Measurements from ENCODE around the gene BRD9. TPM values are rescaled to one million over a fixed set of nuclear protein-coding genes. Genes with fewer than 3 reads are reported as not detected.
"Not testable (repeated sequence)": the region's sequence is repeated elsewhere in the genome, so short reads cannot be mapped to it uniquely, and the experiment has no call there.

BRD9 gene
- total and polyA plus RNA-seq, 2 donors (not counting 3 experiments of a cell fraction or from before 2014, with no cell fraction given) = 17.6 to 67.6 TPM

DNA sequence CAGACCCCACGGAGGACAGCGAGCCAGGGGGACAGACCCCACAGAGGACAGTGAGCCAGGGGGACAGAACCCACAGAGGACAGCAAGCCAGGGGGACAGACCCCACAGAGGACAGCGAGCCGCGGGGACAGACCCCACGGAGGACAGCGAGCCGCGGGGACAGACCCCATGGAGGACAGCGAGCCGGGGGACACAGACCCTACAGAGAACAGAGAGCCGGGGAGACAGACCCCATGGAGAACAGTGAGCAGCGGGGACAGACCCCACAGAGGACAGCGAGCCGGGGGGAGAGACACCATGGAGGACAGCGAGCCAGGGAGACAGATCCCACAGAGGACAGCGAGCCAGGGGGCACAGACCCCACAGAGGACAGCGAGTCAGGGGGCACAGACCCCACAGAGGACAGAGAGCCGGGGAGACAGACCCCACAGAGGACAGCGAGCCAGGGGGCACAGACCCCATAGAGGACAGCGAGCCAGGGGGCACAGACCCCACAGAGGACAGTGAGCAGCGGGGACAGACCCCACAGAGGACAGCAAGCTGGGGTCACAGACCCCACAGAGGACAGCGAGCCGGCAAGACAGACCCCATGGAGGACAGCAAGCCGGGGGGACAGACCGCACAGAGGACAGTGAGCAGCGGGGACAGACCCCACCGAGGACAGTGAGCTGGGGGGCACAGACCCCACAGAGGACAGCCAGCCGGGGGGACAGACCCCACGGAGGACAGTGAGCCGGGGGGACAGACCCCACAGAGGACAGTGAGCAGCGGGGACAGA, 37.4 kb downstream of the BRD9 start:
- H3K4me1 ChIP-seq (ENCODE audit: control insufficient read depth, extremely low read depth, insufficient read depth, low read length) = no peaks in the 10 kb centered on the region
- no peak overlapping the region for H2AFZ ChIP-seq (ENCODE audit: low read depth, low read length)
- POLR2A ChIA-PET = no interaction called here
- TF ChIP-seq JUN (IDR thresholded peaks at IDR 0.05; ENCODE audit: borderline replicate concordance, insufficient read depth, insufficient read length, low read depth) (no peak), MYC (IDR thresholded peaks at IDR 0.05; ENCODE audit: low read depth, low read length) (no peak), EZH2 (IDR thresholded peaks at IDR 0.05; ENCODE audit: borderline replicate concordance, low read depth, low read length, severe bottlenecking) (no peak), GATA2 (IDR thresholded peaks at IDR 0.05; ENCODE audit: insufficient read depth, insufficient read length, low read depth, low read length) (no peak), POLR2A (IDR thresholded peaks at IDR 0.05; ENCODE audit: low read depth, low read length) (no peak)
- H3K4me2 ChIP-seq (ENCODE audit: insufficient read depth, low read length) = no peak overlapping the region
- FAIRE-seq = no peak
- no peak overlapping the region for H3K27ac ChIP-seq (ENCODE audit: insufficient read depth, low read depth, low read length)
- no peak overlapping the region for H3K9ac ChIP-seq (replicated peaks; ENCODE audit: extremely low read depth, insufficient read depth, low read length)
- intact Hi-C loops (cut with micrococcal nuclease) (no loop called here), dilution Hi-C loops (cut with MboI; ENCODE audit: extremely low pct_ligation_motif_present, low sequenced_read_pairs) (no loop called here)
- no peaks in the 10 kb centered on the region for H3K79me2 ChIP-seq (ENCODE audit: control insufficient read depth, insufficient read depth, low read length)
- no peaks in the 10 kb centered on the region for H3K9me3 ChIP-seq (replicated peaks; ENCODE audit: control insufficient read depth, insufficient read depth, low read length)
- CTCF ChIA-PET = no interaction called here
- no peaks in the 10 kb centered on the region for H3K27me3 ChIP-seq (ENCODE audit: control insufficient read depth in 2 of 2, insufficient read depth in 2 of 2, low read length in 2 of 2)
- no peaks in the 10 kb centered on the region for H3K9me1 ChIP-seq (replicated peaks; ENCODE audit: control insufficient read depth, extremely low read depth, insufficient read depth, low read length)
- no peaks in the 10 kb centered on the region for H4K20me1 ChIP-seq (replicated peaks; ENCODE audit: control insufficient read depth, extremely low read depth, insufficient read depth, low read length)
- H3K4me3 ChIP-seq (replicated peaks in 1 of 3; ENCODE audit: insufficient read depth in 1 of 3, low read depth in 1 of 3, low read length in 3 of 3) = no peak overlapping the region
- DNase-seq (ENCODE audit: low read depth, low spot score) = no peak
- no TSS peak for BruUV-seq (replicated peaks)
- H3K36me3 ChIP-seq (ENCODE audit: control insufficient read depth in 2 of 2, extremely low read depth in 1 of 2, insufficient read depth in 2 of 2, low read length in 2 of 2) = no peaks in the 10 kb centered on the region

DNA sequence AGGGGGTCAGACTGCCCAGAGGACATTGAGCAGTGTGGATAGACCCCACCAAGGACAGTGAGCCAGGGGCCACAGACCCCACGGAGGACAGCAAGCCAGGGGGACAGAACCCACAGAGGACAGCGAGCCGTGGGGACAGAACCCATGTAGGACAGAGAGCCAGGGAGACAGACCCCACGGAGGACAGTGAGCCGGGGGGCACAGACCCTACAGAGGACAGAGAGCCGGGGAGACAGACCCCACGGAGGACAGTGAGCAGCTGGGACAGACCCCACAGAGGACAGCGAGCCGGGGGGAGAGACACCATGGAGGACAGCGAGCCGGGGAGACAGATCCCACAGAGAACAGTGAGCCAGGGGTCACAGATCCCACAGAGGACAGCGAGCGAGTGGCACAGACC, 38.4 kb downstream of the BRD9 start:
- FAIRE-seq = no peak
- BruUV-seq (replicated peaks) = no TSS peak
- intact Hi-C loops (cut with micrococcal nuclease) (no loop called here), dilution Hi-C loops (cut with MboI; ENCODE audit: extremely low pct_ligation_motif_present, low sequenced_read_pairs) (no loop called here)
- H4K20me1 ChIP-seq (replicated peaks; ENCODE audit: control insufficient read depth, extremely low read depth, insufficient read depth, low read length) = no peaks in the 10 kb centered on the region
- H3K79me2 ChIP-seq (ENCODE audit: control insufficient read depth, insufficient read depth, low read length) = no peaks in the 10 kb centered on the region
- no peak overlapping the region for H3K4me2 ChIP-seq (ENCODE audit: insufficient read depth, low read length)
- no peak overlapping the region for H2AFZ ChIP-seq (ENCODE audit: low read depth, low read length)
- no peaks in the 10 kb centered on the region for H3K4me1 ChIP-seq (ENCODE audit: control insufficient read depth, extremely low read depth, insufficient read depth, low read length)
- H3K4me3 ChIP-seq (replicated peaks in 1 of 3; ENCODE audit: insufficient read depth in 1 of 3, low read depth in 1 of 3, low read length in 3 of 3) = no peak overlapping the region
- no peaks in the 10 kb centered on the region for H3K9me1 ChIP-seq (replicated peaks; ENCODE audit: control insufficient read depth, extremely low read depth, insufficient read depth, low read length)
- no peak for DNase-seq (ENCODE audit: low read depth, low spot score)
- CTCF ChIA-PET = no interaction called here
- H3K27ac ChIP-seq (ENCODE audit: insufficient read depth, low read depth, low read length) = no peak overlapping the region
- TF ChIP-seq, protein P1, sequence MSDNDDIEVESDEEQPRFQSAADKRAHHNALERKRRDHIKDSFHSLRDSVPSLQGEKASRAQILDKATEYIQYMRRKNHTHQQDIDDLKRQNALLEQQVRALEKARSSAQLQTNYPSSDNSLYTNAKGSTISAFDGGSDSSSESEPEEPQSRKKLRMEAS (IDR thresholded peaks at IDR 0.05; ENCODE audit: insufficient read depth, insufficient read length) = no peak
- no peak for TF ChIP-seq JUN (IDR thresholded peaks at IDR 0.05; ENCODE audit: borderline replicate concordance, insufficient read depth, insufficient read length, low read depth)
- no peak for TF ChIP-seq MYC (IDR thresholded peaks at IDR 0.05; ENCODE audit: low read depth, low read length)
- no peak for TF ChIP-seq FOS (IDR thresholded peaks at IDR 0.05; ENCODE audit: borderline replicate concordance, insufficient read depth, low read length)
- TF ChIP-seq GATA2 (IDR thresholded peaks at IDR 0.05; ENCODE audit: insufficient read depth, insufficient read length, low read depth, low read length) = no peak
- TF ChIP-seq POLR2A (IDR thresholded peaks at IDR 0.05; ENCODE audit: low read depth, low read length) = no peak
- TF ChIP-seq EZH2 (IDR thresholded peaks at IDR 0.05; ENCODE audit: borderline replicate concordance, low read depth, low read length, severe bottlenecking) = no peak
- TF ChIP-seq POLR2AphosphoS5 (IDR thresholded peaks at IDR 0.05; ENCODE audit: insufficient read depth, low read depth, low read length) = no peak
- H3K36me3 ChIP-seq (ENCODE audit: control insufficient read depth in 2 of 2, extremely low read depth in 1 of 2, insufficient read depth in 2 of 2, low read length in 2 of 2) = no peaks in the 10 kb centered on the region
- POLR2A ChIA-PET = no interaction called here
- no peak overlapping the region for H3K9ac ChIP-seq (replicated peaks; ENCODE audit: extremely low read depth, insufficient read depth, low read length)
- H3K27me3 ChIP-seq (ENCODE audit: control insufficient read depth in 2 of 2, insufficient read depth in 2 of 2, low read length in 2 of 2) = no peaks in the 10 kb centered on the region
- H3K9me3 ChIP-seq (replicated peaks; ENCODE audit: control insufficient read depth, insufficient read depth, low read length) = no peaks in the 10 kb centered on the region

DNA sequence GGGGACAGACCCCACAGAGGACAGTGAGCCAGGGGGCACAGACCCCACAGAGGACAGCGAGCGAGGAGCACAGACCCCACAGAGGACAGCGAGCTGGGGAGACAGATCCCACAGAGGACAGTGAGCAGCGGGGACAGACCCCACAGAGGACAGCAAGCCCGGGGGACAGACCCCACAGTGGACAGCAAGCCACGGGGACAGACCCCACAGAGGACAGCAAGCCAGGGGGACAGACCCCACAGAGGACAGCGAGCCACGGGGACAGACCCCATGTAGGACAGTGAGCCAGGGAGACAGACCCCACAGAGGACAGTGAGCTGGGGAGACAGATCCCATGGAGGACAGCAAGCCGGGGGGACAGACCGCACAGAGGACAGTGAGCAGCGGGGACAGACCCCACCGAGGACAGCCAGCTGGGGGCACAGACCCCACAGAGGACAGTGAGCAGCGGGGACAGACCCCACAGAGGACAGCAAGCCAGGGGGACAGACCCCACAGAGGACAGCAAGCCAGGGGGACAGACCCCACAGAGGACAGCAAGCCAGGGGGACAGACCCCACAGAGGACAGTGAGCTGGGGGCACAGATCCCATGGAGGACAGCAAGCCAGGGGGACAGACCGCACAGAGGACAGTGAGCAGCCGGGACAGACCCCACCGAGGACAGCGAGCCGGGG, 39.0 kb downstream of the BRD9 start:
- H3K4me3 ChIP-seq (replicated peaks in 1 of 3; ENCODE audit: insufficient read depth in 1 of 3, low read depth in 1 of 3, low read length in 3 of 3); H4K20me1 ChIP-seq (replicated peaks; ENCODE audit: control insufficient read depth, extremely low read depth, insufficient read depth, low read length); POLR2A ChIA-PET; H3K36me3 ChIP-seq (ENCODE audit: control insufficient read depth in 2 of 2, extremely low read depth in 1 of 2, insufficient read depth in 2 of 2, low read length in 2 of 2); BruUV-seq (replicated peaks); dilution Hi-C loops (cut with MboI; ENCODE audit: extremely low pct_ligation_motif_present, low sequenced_read_pairs); intact Hi-C loops (cut with micrococcal nuclease); H3K79me2 ChIP-seq (ENCODE audit: control insufficient read depth, insufficient read depth, low read length); H3K9me1 ChIP-seq (replicated peaks; ENCODE audit: control insufficient read depth, extremely low read depth, insufficient read depth, low read length); H3K27me3 ChIP-seq (ENCODE audit: control insufficient read depth in 2 of 2, insufficient read depth in 2 of 2, low read length in 2 of 2); FAIRE-seq; H3K4me2 ChIP-seq (ENCODE audit: insufficient read depth, low read length); H3K4me1 ChIP-seq (ENCODE audit: control insufficient read depth, extremely low read depth, insufficient read depth, low read length); H3K27ac ChIP-seq (ENCODE audit: insufficient read depth, low read depth, low read length); H2AFZ ChIP-seq (ENCODE audit: low read depth, low read length); CTCF ChIA-PET; H3K9ac ChIP-seq (replicated peaks; ENCODE audit: extremely low read depth, insufficient read depth, low read length); H3K9me3 ChIP-seq (replicated peaks; ENCODE audit: control insufficient read depth, insufficient read depth, low read length); DNase-seq (ENCODE audit: low read depth, low spot score): not testable (repeated sequence)

Measured in endothelial cell of umbilical vein (primary cell).